ENCODE results near the gene PBX4.

The PBX4 gene

GRCh38 chr19:19538061-19538784 lies 80.3 kb downstream of the PBX4 start, which contains the start of gene CILP2 (continued):
- TF ChIP-seq, protein P1, sequence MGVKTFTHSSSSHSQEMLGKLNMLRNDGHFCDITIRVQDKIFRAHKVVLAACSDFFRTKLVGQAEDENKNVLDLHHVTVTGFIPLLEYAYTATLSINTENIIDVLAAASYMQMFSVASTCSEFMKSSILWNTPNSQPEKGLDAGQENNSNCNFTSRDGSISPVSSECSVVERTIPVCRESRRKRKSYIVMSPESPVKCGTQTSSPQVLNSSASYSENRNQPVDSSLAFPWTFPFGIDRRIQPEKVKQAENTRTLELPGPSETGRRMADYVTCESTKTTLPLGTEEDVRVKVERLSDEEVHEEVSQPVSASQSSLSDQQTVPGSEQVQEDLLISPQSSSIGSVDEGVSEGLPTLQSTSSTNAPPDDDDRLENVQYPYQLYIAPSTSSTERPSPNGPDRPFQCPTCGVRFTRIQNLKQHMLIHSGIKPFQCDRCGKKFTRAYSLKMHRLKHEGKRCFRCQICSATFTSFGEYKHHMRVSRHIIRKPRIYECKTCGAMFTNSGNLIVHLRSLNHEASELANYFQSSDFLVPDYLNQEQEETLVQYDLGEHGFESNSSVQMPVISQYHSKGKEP (tag by site-specific recombination; IDR thresholded peaks at IDR 0.05), result no peak
- TF ChIP-seq TCF7L2 (IDR thresholded peaks at IDR 0.05; ENCODE audit: borderline replicate concordance, low read depth, low read length) (no peak), SCRT2 (tag by site-specific recombination; IDR thresholded peaks at IDR 0.05) (no peak), ZBTB20 (tag by site-specific recombination; IDR thresholded peaks at IDR 0.05) (peak; percentile 32), ZNF596 (tag by site-specific recombination; IDR thresholded peaks at IDR 0.05) (no peak), ZNF518A (tag by site-specific recombination; conservative IDR thresholded peaks at IDR 0.05; ENCODE audit: low read depth) (no peak), ZNF76 (tag by site-specific recombination; IDR thresholded peaks at IDR 0.05; ENCODE audit: borderline replicate concordance, low read depth) (peak; percentile 41; the same call in 1 of the 2 replicates), ZNF654 (tag by site-specific recombination; IDR thresholded peaks at IDR 0.05; ENCODE audit: low read depth) (no peak), ZFP41 (tag by site-specific recombination; IDR thresholded peaks at IDR 0.05; ENCODE audit: borderline replicate concordance) (no peak), KLF1 (tag by site-specific recombination; IDR thresholded peaks at IDR 0.05) (peak; percentile 54), ZNF223 (tag by site-specific recombination; IDR thresholded peaks at IDR 0.05) (0 out of 2 replicates have a peak, but pooled peaks have one; percentile 40), REPIN1 (tag by site-specific recombination; IDR thresholded peaks at IDR 0.05; ENCODE audit: low read depth) (no peak), ZNF398 (tag by site-specific recombination; IDR thresholded peaks at IDR 0.05) (no peak), KLF8 (tag by site-specific recombination; IDR thresholded peaks at IDR 0.05) (peak; percentile 50; the same call in 1 of the 2 replicates), ZNF692 (tag by site-specific recombination; IDR thresholded peaks at IDR 0.05) (no peak), SCRT1 (tag by site-specific recombination; IDR thresholded peaks at IDR 0.05; ENCODE audit: borderline replicate concordance) (no peak), ZNF621 (tag by site-specific recombination; IDR thresholded peaks at IDR 0.05) (no peak), KLF16 (tag by site-specific recombination; IDR thresholded peaks at IDR 0.05) (peak; percentile 40; the same call in 1 of the 2 replicates), ZNF324 (tag by site-specific recombination; IDR thresholded peaks at IDR 0.05) (no peak), ZNF600 (tag by site-specific recombination; IDR thresholded peaks at IDR 0.05) (peak; percentile 89), ZNF121 (tag by site-specific recombination; IDR thresholded peaks at IDR 0.05) (0 out of 2 replicates have a peak, but pooled peaks have one; percentile 48)
- TF ChIP-seq, protein P2, sequence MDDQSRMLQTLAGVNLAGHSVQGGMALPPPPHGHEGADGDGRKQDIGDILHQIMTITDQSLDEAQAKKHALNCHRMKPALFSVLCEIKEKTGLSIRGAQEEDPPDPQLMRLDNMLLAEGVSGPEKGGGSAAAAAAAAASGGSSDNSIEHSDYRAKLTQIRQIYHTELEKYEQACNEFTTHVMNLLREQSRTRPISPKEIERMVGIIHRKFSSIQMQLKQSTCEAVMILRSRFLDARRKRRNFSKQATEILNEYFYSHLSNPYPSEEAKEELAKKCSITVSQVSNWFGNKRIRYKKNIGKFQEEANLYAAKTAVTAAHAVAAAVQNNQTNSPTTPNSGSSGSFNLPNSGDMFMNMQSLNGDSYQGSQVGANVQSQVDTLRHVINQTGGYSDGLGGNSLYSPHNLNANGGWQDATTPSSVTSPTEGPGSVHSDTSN (CRISPR knock-in tag; IDR thresholded peaks at IDR 0.05), result 0 out of 2 replicates have a peak, but pooled peaks have one; percentile 25
- TF ChIP-seq, protein P3, sequence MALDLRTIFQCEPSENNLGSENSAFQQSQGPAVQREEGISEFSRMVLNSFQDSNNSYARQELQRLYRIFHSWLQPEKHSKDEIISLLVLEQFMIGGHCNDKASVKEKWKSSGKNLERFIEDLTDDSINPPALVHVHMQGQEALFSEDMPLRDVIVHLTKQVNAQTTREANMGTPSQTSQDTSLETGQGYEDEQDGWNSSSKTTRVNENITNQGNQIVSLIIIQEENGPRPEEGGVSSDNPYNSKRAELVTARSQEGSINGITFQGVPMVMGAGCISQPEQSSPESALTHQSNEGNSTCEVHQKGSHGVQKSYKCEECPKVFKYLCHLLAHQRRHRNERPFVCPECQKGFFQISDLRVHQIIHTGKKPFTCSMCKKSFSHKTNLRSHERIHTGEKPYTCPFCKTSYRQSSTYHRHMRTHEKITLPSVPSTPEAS (tag by site-specific recombination; IDR thresholded peaks at IDR 0.05), result no peak
